ENCODE results near the gene PPM1M. TPM values are rescaled to one million over a fixed set of nuclear protein-coding genes. Genes with fewer than 3 reads are reported as not detected.

Gene PPM1M
- total RNA-seq, 1 donor from 2014 or later = 6.1 TPM

DNA sequence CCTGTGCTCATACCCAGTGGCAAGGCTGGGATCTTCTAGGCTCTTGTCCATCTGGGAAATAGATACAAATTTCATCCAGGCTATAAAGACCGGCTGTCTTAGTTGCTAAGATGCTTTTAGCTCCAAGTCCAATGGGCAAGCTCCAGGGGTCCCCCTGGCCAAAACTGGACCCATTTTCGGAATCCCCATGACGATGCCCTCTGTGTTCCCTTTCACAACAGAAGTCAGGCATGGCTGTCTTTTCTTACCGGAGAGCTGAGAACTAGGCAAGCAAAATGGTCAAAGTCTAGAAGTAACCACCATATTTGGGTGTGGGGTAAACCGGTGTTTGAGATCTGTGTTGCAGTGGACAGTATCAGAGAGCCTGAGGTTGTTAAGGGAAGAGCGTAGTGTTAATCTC is 43.1 kb downstream of the PPM1M start:
- H3K27ac Mint-ChIP-seq = peak overlapping the region; percentile 100
- no peaks in the 10 kb centered on the region for H3K9me3 Mint-ChIP-seq (ENCODE audit: low read depth)
- H3K4me3 Mint-ChIP-seq (ENCODE audit: low read depth) = peak overlapping the region; percentile 100
- DNase-seq (ENCODE audit: low spot score, unreplicated experiment) = no peak
- H3K4me1 Mint-ChIP-seq (ENCODE audit: low read depth) = peaks cover 50% of the 10 kb centered on the region
- no peaks in the 10 kb centered on the region for H3K27me3 Mint-ChIP-seq
- H3K36me3 Mint-ChIP-seq (ENCODE audit: insufficient read depth) = no peaks in the 10 kb centered on the region
- TF ChIP-seq, protein P1, sequence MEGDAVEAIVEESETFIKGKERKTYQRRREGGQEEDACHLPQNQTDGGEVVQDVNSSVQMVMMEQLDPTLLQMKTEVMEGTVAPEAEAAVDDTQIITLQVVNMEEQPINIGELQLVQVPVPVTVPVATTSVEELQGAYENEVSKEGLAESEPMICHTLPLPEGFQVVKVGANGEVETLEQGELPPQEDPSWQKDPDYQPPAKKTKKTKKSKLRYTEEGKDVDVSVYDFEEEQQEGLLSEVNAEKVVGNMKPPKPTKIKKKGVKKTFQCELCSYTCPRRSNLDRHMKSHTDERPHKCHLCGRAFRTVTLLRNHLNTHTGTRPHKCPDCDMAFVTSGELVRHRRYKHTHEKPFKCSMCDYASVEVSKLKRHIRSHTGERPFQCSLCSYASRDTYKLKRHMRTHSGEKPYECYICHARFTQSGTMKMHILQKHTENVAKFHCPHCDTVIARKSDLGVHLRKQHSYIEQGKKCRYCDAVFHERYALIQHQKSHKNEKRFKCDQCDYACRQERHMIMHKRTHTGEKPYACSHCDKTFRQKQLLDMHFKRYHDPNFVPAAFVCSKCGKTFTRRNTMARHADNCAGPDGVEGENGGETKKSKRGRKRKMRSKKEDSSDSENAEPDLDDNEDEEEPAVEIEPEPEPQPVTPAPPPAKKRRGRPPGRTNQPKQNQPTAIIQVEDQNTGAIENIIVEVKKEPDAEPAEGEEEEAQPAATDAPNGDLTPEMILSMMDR (IDR thresholded peaks at IDR 0.05; ENCODE audit: unreplicated experiment) = no peak

DNA sequence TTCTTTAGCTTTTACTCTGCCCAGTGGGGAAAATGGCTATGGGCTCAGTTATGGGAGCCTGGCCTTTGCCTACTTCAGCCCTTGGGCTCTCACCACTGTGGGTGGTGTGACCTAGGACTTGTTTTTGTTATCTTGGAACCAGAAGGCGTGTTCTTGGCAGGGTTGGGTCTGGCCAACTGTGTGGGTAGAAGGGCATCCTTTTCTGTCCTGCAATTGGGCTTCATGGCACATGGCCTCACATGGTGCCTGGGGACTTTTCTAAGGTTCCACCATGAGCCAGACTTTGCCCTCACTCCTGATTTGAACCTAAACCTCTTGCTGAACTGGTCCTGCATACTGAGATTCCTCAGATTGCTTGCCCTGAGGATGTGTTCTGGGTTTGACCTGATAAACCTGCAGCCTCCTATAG is 43.8 kb downstream of the PPM1M start:
- H3K27ac Mint-ChIP-seq = peak overlapping the region; percentile 85
- H3K36me3 Mint-ChIP-seq (ENCODE audit: insufficient read depth) = no peaks in the 10 kb centered on the region
- H3K9me3 Mint-ChIP-seq (ENCODE audit: low read depth) = no peaks in the 10 kb centered on the region
- TF ChIP-seq, protein P1 (IDR thresholded peaks at IDR 0.05; ENCODE audit: unreplicated experiment) = no peak
- peaks cover 46% of the 10 kb centered on the region for H3K4me1 Mint-ChIP-seq (ENCODE audit: low read depth)
- H3K4me3 Mint-ChIP-seq (ENCODE audit: low read depth) = peak overlapping the region; percentile 100
- no peaks in the 10 kb centered on the region for H3K27me3 Mint-ChIP-seq
- no peak for DNase-seq (ENCODE audit: low spot score, unreplicated experiment)

DNA sequence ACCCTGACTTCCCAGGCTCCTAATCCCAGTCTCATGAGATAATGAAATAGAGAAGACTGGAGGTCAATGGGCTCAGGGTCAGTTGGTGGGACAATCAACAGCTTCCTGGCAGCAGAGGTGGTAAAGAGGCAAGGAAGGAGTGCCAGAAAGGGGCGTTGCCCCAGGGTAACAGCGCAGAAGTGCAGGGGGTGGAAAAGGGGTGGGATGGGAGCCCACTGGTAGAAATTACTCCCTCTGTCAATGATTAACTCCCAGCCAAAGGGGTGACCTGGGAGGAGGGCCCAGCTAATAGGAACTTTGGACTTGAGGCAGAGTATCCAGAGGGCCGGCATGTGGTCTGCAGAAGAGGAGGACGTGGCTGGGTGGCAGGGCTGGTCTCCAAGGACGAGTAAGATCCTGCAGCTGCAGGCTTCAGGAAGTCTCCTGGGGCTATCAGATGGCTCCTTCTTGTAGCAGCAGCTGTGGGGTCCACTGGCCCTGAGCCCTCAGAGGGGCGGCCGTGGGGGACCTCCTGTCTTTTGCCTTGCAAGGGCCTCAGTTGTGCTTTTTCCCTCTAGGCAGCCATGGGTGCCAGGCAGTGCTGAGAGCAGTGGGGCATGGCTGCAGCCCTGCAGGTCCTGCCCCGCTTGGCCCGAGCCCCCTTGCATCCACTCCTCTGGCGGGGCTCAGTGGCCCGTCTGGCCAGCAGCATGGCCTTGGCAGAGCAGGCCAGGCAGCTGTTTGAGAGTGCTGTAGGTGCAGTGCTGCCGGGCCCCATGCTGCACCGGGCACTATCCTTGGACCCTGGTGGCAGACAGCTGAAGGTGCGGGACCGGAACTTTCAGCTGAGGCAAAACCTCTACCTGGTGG is 44.4 kb downstream of the PPM1M start:
- DNase-seq (ENCODE audit: low spot score, unreplicated experiment) = no peak
- Mint-ChIP-seq H3K4me1 (ENCODE audit: low read depth) (peaks cover 43% of the 10 kb centered on the region), H3K4me3 (ENCODE audit: low read depth) (peak overlapping the region; percentile 100), H3K27ac (peak overlapping the region; percentile 85), H3K9me3 (ENCODE audit: low read depth) (no peaks in the 10 kb centered on the region), H3K36me3 (ENCODE audit: insufficient read depth) (no peaks in the 10 kb centered on the region), H3K27me3 (no peaks in the 10 kb centered on the region)
- TF ChIP-seq, protein P1 (IDR thresholded peaks at IDR 0.05; ENCODE audit: unreplicated experiment) = peak; percentile 29

DNA sequence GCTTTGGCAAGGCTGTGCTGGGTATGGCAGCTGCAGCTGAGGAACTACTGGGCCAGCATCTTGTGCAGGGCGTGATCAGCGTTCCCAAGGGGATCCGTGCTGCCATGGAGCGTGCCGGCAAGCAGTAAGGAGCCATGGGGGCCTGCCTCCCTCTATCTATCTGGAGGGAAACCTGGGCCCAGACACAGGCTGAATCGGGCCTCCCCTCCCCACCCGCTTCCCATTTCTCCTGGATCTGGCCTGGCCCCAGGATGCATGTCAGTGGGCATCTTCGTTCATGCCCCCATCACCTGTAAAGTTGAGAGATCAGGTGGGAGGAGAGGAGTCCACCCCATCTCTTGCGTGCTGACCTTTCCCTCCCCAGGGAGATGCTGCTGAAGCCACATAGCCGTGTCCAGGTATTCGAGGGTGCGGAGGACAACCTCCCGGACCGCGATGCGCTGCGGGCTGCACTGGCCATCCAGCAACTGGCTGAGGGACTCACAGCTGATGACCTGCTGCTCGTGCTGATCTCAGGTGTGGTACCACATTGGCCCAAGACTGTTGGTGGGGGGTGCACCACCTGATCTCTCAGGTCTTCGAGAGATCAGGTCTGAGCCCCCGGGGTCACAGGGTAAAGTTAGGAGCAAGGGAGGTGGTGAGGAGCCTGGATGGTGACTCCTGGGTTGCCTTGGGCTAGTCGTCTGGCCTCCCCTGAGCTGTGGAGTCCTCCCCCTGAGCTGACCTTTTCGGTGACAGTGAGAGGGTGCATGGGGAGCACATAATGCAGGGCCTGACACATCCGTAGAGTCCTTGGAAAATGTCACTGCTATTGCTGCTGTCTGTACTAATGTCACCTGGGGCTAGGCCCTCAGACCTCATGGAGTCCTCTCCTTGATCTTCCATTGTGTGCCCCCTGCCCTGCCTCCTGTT is 45.3 kb downstream of the PPM1M start:
- TF ChIP-seq, protein P1 (IDR thresholded peaks at IDR 0.05; ENCODE audit: unreplicated experiment) = no peak
- DNase-seq (ENCODE audit: low spot score, unreplicated experiment) = no peak
- Mint-ChIP-seq H3K27me3 (no peaks in the 10 kb centered on the region), H3K36me3 (ENCODE audit: insufficient read depth) (no peaks in the 10 kb centered on the region), H3K9me3 (ENCODE audit: low read depth) (no peaks in the 10 kb centered on the region), H3K27ac (no peak overlapping the region), H3K4me1 (ENCODE audit: low read depth) (peaks cover 37% of the 10 kb centered on the region), H3K4me3 (ENCODE audit: low read depth) (peak overlapping the region; percentile 100)

DNA sequence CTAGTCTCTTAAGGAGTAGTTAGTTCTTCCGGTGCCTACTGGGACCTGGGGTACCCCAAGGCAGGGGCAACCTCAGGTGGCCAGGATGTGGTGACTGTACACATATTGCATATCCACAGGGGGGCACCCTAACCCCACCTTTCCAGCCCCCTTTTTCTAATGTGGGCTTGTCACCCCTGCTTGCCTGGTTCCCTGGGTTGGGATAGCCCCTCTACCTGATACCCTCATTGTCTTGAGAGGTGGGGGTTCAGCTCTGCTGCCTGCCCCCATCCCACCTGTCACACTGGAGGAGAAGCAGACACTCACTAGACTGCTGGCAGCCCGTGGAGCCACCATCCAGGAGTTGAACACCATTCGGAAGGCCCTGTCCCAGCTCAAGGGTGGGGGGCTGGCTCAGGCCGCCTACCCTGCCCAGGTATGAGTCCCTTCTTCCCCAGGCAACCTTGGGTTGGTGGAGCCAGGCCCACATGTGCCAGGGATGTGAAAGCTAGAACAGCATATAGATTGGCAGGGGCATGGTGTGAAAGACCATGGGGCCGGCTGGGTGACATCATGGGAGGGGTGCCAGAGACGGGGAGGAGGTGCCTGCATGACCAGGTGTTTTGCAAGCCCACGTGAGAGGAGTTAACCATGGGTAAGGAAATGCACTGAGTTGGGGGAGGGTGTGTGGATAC is 46.1 kb downstream of the PPM1M start:
- H3K27me3 Mint-ChIP-seq = no peaks in the 10 kb centered on the region
- no peak for DNase-seq (ENCODE audit: low spot score, unreplicated experiment)
- TF ChIP-seq, protein P1 (IDR thresholded peaks at IDR 0.05; ENCODE audit: unreplicated experiment) = peak; percentile 63
- H3K9me3 Mint-ChIP-seq (ENCODE audit: low read depth) = no peaks in the 10 kb centered on the region
- H3K27ac Mint-ChIP-seq = no peak overlapping the region
- peaks cover 37% of the 10 kb centered on the region for H3K4me1 Mint-ChIP-seq (ENCODE audit: low read depth)
- H3K36me3 Mint-ChIP-seq (ENCODE audit: insufficient read depth) = no peaks in the 10 kb centered on the region
- peak overlapping the region; percentile 63 for H3K4me3 Mint-ChIP-seq (ENCODE audit: low read depth)
